WTC11 (cell line): ENCODE results near the gene PRELID1. TPM values are rescaled to one million over a fixed set of nuclear protein-coding genes. Genes with fewer than 3 reads are reported as not detected.

Source experiments
- ATAC-seq: fragments of 200-7000 bp; cut with Tn5 transposase; 2 replicates; pipeline ENCODE4 v1.10.0; 2021; ENCODE audit warnings: mild to moderate bottlenecking, moderate library complexity
- CTCF ChIA-PET: fragments of 300-600 bp; sonication (Branson Sonifier 250); formaldehyde crosslinking; loops from one replicate; lab custom pipeline; 2021; ENCODE audit warnings: antibody characterized with exemption; lab: Charles Lee
- POLR2A ChIA-PET: fragments of 350-600 bp; sonication (Branson Sonifier 250); formaldehyde crosslinking; loops from one replicate; lab custom pipeline; 2021; ENCODE audit warnings: antibody characterized with exemption; lab: Charles Lee
- DNase-seq: peaks from one replicate; pipeline ENCODE4 v3.0.0; 2021; ENCODE audit warnings: low spot score
- H3K27ac Mint-ChIP-seq: 2 replicates; pipeline ENCODE4 v1.8.0; 2021; ENCODE audit warnings: mixed read lengths
- H3K27me3 Mint-ChIP-seq: 2 replicates; pipeline ENCODE4 v1.8.0; 2021; ENCODE audit warnings: low read depth, mild to moderate bottlenecking, moderate library complexity, mixed read lengths
- H3K36me3 Mint-ChIP-seq: 2 replicates; pipeline ENCODE4 v1.8.0; 2021; ENCODE audit warnings: mixed read lengths
- H3K4me1 Mint-ChIP-seq: 2 replicates; pipeline ENCODE4 v1.8.0; 2022; ENCODE audit warnings: mixed read lengths
- H3K4me3 Mint-ChIP-seq: 2 replicates; pipeline ENCODE4 v1.8.0; 2021; ENCODE audit warnings: mild to moderate bottlenecking, moderate library complexity, mixed read lengths
- H3K9me3 Mint-ChIP-seq: 2 replicates; pipeline ENCODE4 v1.8.0; 2021; ENCODE audit warnings: mixed read lengths
- EMX1 ChIP-seq: fragments of 250-450 bp; sonication (Bioruptor Pico); IDR thresholded peaks from 2 replicates; pipeline ENCODE4 v1.8.0; 2021; ENCODE audit warnings: mild to moderate bottlenecking
- JUN ChIP-seq: sonication (generic); formaldehyde crosslinking; IDR thresholded peaks from 2 replicates; pipeline ENCODE4 v1.8.0; 2023; ENCODE audit warnings: mild to moderate bottlenecking, missing genetic modification reagents
- KAT7 ChIP-seq: sonication (generic); formaldehyde crosslinking; IDR thresholded peaks from 2 replicates; pipeline ENCODE4 v1.8.1; 2023; ENCODE audit warnings: missing genetic modification reagents, mild to moderate bottlenecking, borderline replicate concordance
- SMAD3 ChIP-seq: sonication (generic); formaldehyde crosslinking; IDR thresholded peaks from 2 replicates; pipeline ENCODE4 v1.8.0; 2022; ENCODE audit warnings: missing genetic modification reagents, mild to moderate bottlenecking, borderline replicate concordance
- SP1 ChIP-seq: sonication (generic); formaldehyde crosslinking; conservative IDR thresholded peaks from 2 replicates; pipeline ENCODE4 v1.8.1; 2022; ENCODE audit warnings: missing genetic modification reagents
- TEAD4 ChIP-seq: sonication (generic); formaldehyde crosslinking; IDR thresholded peaks from 2 replicates; pipeline ENCODE4 v1.8.0; 2022; ENCODE audit warnings: mild to moderate bottlenecking, missing genetic modification reagents
- TP53 ChIP-seq: sonication (generic); formaldehyde crosslinking; IDR thresholded peaks from 2 replicates; pipeline ENCODE4 v1.8.1; 2023; ENCODE audit warnings: mild to moderate bottlenecking, missing genetic modification reagents
- total RNA-seq: library from RNA; stranded (reverse); gene quantifications from 3 replicates; pipeline ENCODE4 v1.2.3, GENCODE V29; 2021
- TF ChIP-seq, protein P1 (sequence below): sonication (generic); formaldehyde crosslinking; IDR thresholded peaks from 2 replicates; pipeline ENCODE4 v1.8.1; 2022; ENCODE audit warnings: mild to moderate bottlenecking, moderate library complexity, missing genetic modification reagents
- TF ChIP-seq, protein P2 (sequence below): sonication (generic); formaldehyde crosslinking; IDR thresholded peaks from 2 replicates; pipeline ENCODE4 v1.8.1; 2023; ENCODE audit warnings: mild to moderate bottlenecking, missing genetic modification reagents
- TF ChIP-seq, protein P3 (sequence below): sonication (generic); formaldehyde crosslinking; IDR thresholded peaks from 2 replicates; pipeline ENCODE4 v1.8.1; 2023; ENCODE audit warnings: mild to moderate bottlenecking, missing genetic modification reagents, borderline replicate concordance
- TF ChIP-seq, protein P4 (sequence below): fragments of 250-450 bp; sonication (Bioruptor Pico); IDR thresholded peaks from 2 replicates; pipeline ENCODE4 v1.9.0; 2021; ENCODE audit warnings: mild to moderate bottlenecking
- TF ChIP-seq, protein P5 (sequence below): sonication (generic); formaldehyde crosslinking; IDR thresholded peaks from 2 replicates; pipeline ENCODE4 v1.8.1; 2022; ENCODE audit warnings: low read depth, mild to moderate bottlenecking, moderate library complexity, missing genetic modification reagents, borderline replicate concordance

The PRELID1 gene
- total RNA-seq, 1 experiment from 2014 or later = 273 TPM

DNA sequence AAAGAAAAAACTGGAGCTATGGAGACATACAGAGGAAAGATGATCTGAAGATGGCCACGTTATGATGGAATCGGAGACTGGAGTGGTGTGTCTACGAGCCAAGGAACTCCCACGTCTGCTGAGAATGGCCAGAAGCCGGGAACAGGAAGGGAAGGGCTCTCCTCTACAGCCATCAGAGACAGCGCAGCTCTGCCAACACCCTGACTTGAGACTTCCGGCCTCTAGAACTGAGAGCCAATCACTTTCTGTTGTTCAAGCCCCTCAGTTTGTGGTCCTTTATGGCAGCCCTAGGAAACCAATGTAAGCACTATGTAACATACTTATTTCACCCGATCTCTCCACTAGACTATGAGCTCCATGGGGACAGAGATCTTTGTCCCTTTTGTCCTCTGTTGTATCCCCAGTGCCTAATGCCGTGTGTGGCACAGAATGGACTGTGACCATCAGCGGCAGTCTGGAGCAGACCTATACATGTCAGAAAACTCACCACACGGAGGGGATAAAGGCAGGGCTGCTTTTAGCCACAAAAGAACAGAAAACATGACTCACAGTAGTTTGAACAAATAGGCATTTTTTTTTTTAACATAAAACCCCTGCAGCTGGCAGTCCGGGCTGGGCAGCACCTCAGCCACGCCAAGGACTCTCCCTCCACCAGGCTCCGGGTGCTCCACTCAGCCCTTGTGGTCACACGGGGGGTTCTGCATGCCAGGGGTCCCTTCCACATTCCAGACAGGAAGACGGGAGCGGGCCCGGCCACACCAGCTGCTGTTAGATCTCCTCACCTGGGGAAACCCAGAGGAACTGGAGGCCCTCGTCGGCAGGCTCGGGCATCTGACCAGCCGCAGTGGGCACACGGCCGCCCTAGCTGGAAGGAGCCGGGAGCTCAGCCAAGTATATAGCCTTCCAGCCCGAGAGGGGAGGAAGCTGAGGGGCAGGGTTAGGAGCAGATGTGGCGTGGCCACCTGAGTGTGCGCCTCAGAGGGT lies 24.2 kb downstream of the PRELID1 start (continued):
- TF ChIP-seq SMAD3 (no peak), TP53 (CRISPR knock-in tag) (no peak)
- TF ChIP-seq, protein P1, sequence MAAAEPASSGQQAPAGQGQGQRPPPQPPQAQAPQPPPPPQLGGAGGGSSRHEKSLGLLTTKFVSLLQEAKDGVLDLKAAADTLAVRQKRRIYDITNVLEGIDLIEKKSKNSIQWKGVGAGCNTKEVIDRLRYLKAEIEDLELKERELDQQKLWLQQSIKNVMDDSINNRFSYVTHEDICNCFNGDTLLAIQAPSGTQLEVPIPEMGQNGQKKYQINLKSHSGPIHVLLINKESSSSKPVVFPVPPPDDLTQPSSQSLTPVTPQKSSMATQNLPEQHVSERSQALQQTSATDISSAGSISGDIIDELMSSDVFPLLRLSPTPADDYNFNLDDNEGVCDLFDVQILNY (CRISPR knock-in tag) = no peak
- TF ChIP-seq, protein P2, sequence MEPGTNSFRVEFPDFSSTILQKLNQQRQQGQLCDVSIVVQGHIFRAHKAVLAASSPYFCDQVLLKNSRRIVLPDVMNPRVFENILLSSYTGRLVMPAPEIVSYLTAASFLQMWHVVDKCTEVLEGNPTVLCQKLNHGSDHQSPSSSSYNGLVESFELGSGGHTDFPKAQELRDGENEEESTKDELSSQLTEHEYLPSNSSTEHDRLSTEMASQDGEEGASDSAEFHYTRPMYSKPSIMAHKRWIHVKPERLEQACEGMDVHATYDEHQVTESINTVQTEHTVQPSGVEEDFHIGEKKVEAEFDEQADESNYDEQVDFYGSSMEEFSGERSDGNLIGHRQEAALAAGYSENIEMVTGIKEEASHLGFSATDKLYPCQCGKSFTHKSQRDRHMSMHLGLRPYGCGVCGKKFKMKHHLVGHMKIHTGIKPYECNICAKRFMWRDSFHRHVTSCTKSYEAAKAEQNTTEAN = no peak
- TF ChIP-seq, protein P3, sequence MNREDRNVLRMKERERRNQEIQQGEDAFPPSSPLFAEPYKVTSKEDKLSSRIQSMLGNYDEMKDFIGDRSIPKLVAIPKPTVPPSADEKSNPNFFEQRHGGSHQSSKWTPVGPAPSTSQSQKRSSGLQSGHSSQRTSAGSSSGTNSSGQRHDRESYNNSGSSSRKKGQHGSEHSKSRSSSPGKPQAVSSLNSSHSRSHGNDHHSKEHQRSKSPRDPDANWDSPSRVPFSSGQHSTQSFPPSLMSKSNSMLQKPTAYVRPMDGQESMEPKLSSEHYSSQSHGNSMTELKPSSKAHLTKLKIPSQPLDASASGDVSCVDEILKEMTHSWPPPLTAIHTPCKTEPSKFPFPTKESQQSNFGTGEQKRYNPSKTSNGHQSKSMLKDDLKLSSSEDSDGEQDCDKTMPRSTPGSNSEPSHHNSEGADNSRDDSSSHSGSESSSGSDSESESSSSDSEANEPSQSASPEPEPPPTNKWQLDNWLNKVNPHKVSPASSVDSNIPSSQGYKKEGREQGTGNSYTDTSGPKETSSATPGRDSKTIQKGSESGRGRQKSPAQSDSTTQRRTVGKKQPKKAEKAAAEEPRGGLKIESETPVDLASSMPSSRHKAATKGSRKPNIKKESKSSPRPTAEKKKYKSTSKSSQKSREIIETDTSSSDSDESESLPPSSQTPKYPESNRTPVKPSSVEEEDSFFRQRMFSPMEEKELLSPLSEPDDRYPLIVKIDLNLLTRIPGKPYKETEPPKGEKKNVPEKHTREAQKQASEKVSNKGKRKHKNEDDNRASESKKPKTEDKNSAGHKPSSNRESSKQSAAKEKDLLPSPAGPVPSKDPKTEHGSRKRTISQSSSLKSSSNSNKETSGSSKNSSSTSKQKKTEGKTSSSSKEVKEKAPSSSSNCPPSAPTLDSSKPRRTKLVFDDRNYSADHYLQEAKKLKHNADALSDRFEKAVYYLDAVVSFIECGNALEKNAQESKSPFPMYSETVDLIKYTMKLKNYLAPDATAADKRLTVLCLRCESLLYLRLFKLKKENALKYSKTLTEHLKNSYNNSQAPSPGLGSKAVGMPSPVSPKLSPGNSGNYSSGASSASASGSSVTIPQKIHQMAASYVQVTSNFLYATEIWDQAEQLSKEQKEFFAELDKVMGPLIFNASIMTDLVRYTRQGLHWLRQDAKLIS = no peak

DNA sequence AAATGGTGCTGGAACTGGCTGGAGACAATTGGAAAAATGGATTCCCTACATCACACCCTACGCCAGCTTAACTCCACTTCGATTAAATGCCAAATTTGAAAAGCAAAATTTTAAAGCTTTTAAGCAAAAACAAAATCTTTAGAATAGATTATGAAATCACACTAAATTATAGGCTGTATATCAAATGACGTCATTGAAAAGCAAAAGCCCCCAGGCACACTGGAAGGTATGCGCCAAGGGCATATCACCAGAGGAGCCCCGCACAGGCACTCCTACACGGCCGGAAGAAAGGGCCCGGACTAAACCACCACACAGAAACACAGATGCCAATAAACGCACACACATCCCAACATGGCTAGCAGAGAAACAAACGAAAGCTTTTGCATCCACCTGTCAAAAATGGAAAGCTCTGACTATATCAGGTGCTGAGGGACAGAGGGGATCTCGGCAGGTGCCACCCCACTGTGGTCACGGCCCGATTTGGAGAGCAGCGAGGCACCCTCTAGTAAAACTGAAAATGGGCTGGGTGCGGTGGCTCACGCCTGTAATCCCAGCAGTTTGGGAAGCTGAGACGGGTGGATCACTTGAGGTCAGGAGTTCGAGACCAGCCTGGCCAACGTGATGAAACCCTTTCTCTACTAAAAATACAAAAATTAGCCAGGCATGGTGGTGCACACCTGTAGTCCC lies 25.1 kb downstream of the PRELID1 start:
- H3K9me3 Mint-ChIP-seq = no peaks in the 10 kb centered on the region
- DNase-seq (no peak), ATAC-seq (no peak)
- H3K27ac Mint-ChIP-seq = no peak overlapping the region
- no peaks in the 10 kb centered on the region; the same call in 1 of the 2 replicates for H3K27me3 Mint-ChIP-seq
- ChIA-PET CTCF (interaction anchor here (0.6 to 2.1 kb wide), 7 partner anchors 8 to 67 kb away, joined by 4 to 8 read pairs (median 6); no protein-coding TSS in a partner anchor), POLR2A (interaction anchor here (0.6 kb wide), 1 partner anchor 37 kb away, joined by 3 read pairs; no protein-coding TSS in a partner anchor)
- peaks cover 28% of the 10 kb centered on the region for H3K36me3 Mint-ChIP-seq
- no peak for TF ChIP-seq TEAD4 (CRISPR knock-in tag)
- no peak for TF ChIP-seq EMX1
- TF ChIP-seq JUN = no peak
- TF ChIP-seq, protein P4, sequence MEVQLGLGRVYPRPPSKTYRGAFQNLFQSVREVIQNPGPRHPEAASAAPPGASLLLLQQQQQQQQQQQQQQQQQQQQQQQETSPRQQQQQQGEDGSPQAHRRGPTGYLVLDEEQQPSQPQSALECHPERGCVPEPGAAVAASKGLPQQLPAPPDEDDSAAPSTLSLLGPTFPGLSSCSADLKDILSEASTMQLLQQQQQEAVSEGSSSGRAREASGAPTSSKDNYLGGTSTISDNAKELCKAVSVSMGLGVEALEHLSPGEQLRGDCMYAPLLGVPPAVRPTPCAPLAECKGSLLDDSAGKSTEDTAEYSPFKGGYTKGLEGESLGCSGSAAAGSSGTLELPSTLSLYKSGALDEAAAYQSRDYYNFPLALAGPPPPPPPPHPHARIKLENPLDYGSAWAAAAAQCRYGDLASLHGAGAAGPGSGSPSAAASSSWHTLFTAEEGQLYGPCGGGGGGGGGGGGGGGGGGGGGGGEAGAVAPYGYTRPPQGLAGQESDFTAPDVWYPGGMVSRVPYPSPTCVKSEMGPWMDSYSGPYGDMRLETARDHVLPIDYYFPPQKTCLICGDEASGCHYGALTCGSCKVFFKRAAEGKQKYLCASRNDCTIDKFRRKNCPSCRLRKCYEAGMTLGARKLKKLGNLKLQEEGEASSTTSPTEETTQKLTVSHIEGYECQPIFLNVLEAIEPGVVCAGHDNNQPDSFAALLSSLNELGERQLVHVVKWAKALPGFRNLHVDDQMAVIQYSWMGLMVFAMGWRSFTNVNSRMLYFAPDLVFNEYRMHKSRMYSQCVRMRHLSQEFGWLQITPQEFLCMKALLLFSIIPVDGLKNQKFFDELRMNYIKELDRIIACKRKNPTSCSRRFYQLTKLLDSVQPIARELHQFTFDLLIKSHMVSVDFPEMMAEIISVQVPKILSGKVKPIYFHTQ = no peak
- TF ChIP-seq, protein P5, sequence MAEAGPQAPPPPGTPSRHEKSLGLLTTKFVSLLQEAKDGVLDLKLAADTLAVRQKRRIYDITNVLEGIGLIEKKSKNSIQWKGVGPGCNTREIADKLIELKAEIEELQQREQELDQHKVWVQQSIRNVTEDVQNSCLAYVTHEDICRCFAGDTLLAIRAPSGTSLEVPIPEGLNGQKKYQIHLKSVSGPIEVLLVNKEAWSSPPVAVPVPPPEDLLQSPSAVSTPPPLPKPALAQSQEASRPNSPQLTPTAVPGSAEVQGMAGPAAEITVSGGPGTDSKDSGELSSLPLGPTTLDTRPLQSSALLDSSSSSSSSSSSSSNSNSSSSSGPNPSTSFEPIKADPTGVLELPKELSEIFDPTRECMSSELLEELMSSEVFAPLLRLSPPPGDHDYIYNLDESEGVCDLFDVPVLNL (CRISPR knock-in tag) = no peak
- no peak for TF ChIP-seq SP1
- TF ChIP-seq KAT7 (CRISPR knock-in tag) = no peak
- H3K4me3 Mint-ChIP-seq = no peak overlapping the region
- H3K4me1 Mint-ChIP-seq = peaks cover 26% of the 10 kb centered on the region
